GM13977 (cell line): ENCODE data around the gene SUMO3.

Experiments
- DNase-seq: peaks from one replicate; pipeline ENCODE4 v3.0.0; 2012; ENCODE audit warnings: low spot score
- CTCF ChIP-seq: IDR thresholded peaks from 2 replicates; pipeline ENCODE4 v1.5.1; 2012; ENCODE audit warnings: mild to moderate bottlenecking, control low read depth; ENCODE audit not compliant: insufficient read depth; ENCODE audit errors: extremely low read depth, missing control alignments
- in situ Hi-C: fragments of 300-500 bp; cut with MboI; formaldehyde crosslinking; loops from one replicate; pipeline ENCODE4 v1.12.0; 2022; ENCODE audit warnings: low sequenced_read_pairs, low pct_unique_long_range_greater_than_20kb, mixed read lengths, inconsistent platforms; ENCODE audit not compliant: unreplicated experiment

SUMO3 gene

GRCh38 chr21:44813727-44814126, 4.1 kb downstream of the SUMO3 start:
- TF ChIP-seq CTCF: no peak
- no peak for DNase-seq
- in situ Hi-C loops: no loop called here

GRCh38 chr21:44813149-44813548, 4.7 kb downstream of the SUMO3 start:
- no peak for TF ChIP-seq CTCF
- DNase-seq: no peak
- in situ Hi-C loops: no loop called here

GRCh38 chr21:44812640-44813039, 5.2 kb downstream of the SUMO3 start:
- TF ChIP-seq CTCF: no peak
- DNase-seq: no peak
- in situ Hi-C loops: no loop called here

GRCh38 chr21:44810779-44811178, 7.1 kb downstream of the SUMO3 start:
- TF ChIP-seq CTCF: no peak
- in situ Hi-C loops: no loop called here
- DNase-seq: no peak

- no peak for DNase-seq
- no peak for TF ChIP-seq CTCF
- in situ Hi-C loops: no loop called here
Observed at GRCh38 chr21:44805859-44806258, 12.0 kb downstream of the SUMO3 start.

GRCh38 chr21:44805226-44805625, 12.6 kb downstream of the SUMO3 start:
- in situ Hi-C loops: no loop called here
- no peak for TF ChIP-seq CTCF
- no peak for DNase-seq

- in situ Hi-C loops: no loop called here
- no peak for TF ChIP-seq CTCF
- no peak for DNase-seq
Observed at GRCh38 chr21:44804762-44805161, 13.1 kb downstream of the SUMO3 start.
